HepG2 (cell line): Measurements from ENCODE around the gene F12. TPM values are rescaled to one million over a fixed set of nuclear protein-coding genes. Genes with fewer than 3 reads are reported as not detected.

Experiments
- CBX5 ChIP-seq: sonication (generic); formaldehyde crosslinking; IDR thresholded peaks from 2 replicates; pipeline ENCODE4 v1.4.0; 2020; ENCODE audit warnings: missing genetic modification reagents, borderline replicate concordance
- FOSL2 ChIP-seq: sonication (generic); formaldehyde crosslinking; IDR thresholded peaks from 2 replicates; pipeline ENCODE4 v1.4.0; 2020; ENCODE audit warnings: missing genetic modification reagents
- HDAC1 ChIP-seq: sonication (generic); formaldehyde crosslinking; IDR thresholded peaks from 2 replicates; pipeline ENCODE4 v1.5.1; 2020; ENCODE audit warnings: mild to moderate bottlenecking, missing genetic modification reagents
- REPIN1 ChIP-seq: sonication (generic); formaldehyde crosslinking; IDR thresholded peaks from 2 replicates; pipeline ENCODE4 v1.8.0; 2022; ENCODE audit warnings: missing genetic modification reagents, low read depth, mild to moderate bottlenecking, borderline replicate concordance
- RFX5 ChIP-seq: IDR thresholded peaks from 2 replicates; pipeline ENCODE4 v1.6.1; 2011; ENCODE audit warnings: low read depth, low read length, improper control_type of control experiment
- SRY ChIP-seq: sonication (generic); formaldehyde crosslinking; IDR thresholded peaks from 2 replicates; pipeline ENCODE4 v1.8.0; 2022; ENCODE audit warnings: mild to moderate bottlenecking, missing genetic modification reagents
- TAF1 ChIP-seq: sonication (generic); formaldehyde crosslinking; IDR thresholded peaks from 2 replicates; pipeline ENCODE4 v1.4.0; 2020; ENCODE audit warnings: missing genetic modification reagents
- TMF1 ChIP-seq: sonication (generic); formaldehyde crosslinking; IDR thresholded peaks from 2 replicates; pipeline ENCODE4 v1.8.1; 2022; ENCODE audit warnings: low read depth, missing genetic modification reagents
- ZBTB46 ChIP-seq: sonication (generic); formaldehyde crosslinking; IDR thresholded peaks from 2 replicates; pipeline ENCODE4 v1.4.0; 2020; ENCODE audit warnings: mild to moderate bottlenecking, missing genetic modification reagents, borderline replicate concordance
- ZBTB8A ChIP-seq: sonication (generic); formaldehyde crosslinking; IDR thresholded peaks from 2 replicates; pipeline ENCODE4 v1.4.0; 2020; ENCODE audit warnings: mild to moderate bottlenecking, low read depth, missing genetic modification reagents, borderline replicate concordance
- ZNF121 ChIP-seq: sonication (generic); formaldehyde crosslinking; IDR thresholded peaks from 2 replicates; pipeline ENCODE4 v1.5.0; 2020; ENCODE audit warnings: mild to moderate bottlenecking, missing genetic modification reagents
- ZNF260 ChIP-seq: sonication (generic); formaldehyde crosslinking; IDR thresholded peaks from 2 replicates; pipeline ENCODE4 v1.4.0; 2020; ENCODE audit warnings: missing genetic modification reagents, low read depth, mild to moderate bottlenecking, borderline replicate concordance
- ZNF33A ChIP-seq: sonication (generic); formaldehyde crosslinking; IDR thresholded peaks from 2 replicates; pipeline ENCODE4 v1.5.1; 2020; ENCODE audit warnings: missing genetic modification reagents, mild to moderate bottlenecking, moderate library complexity, borderline replicate concordance
- ZNF670 ChIP-seq: sonication (generic); formaldehyde crosslinking; IDR thresholded peaks from 2 replicates; pipeline ENCODE4 v1.8.0; 2022; ENCODE audit warnings: mild to moderate bottlenecking, missing genetic modification reagents, borderline replicate concordance
- ZSCAN30 ChIP-seq: sonication (generic); formaldehyde crosslinking; IDR thresholded peaks from 2 replicates; pipeline ENCODE4 v1.5.0; 2020; ENCODE audit warnings: mild to moderate bottlenecking, missing genetic modification reagents
- ZXDC ChIP-seq: sonication (generic); formaldehyde crosslinking; IDR thresholded peaks from 2 replicates; pipeline ENCODE4 v1.5.0; 2020; ENCODE audit warnings: mild to moderate bottlenecking, missing genetic modification reagents
- polyA plus RNA-seq, 8 experiments: library from polyadenylated mRNA; depleted of rRNA in 3 of 8; stranded (reverse) in 7 of 8; unstranded in 1 of 8; fragments of >200 nt; fragmentation: Illumina TruSeq in 4 of 8; extraction: Trizol in 4 of 8; gene quantifications; 2 replicates each; pipeline versions ENCODE4 v1.2.1 to v1.2.3, GENCODE V29; 2011 to 2016; ENCODE audit warnings: low read depth in 4 of 8, missing spikeins in 1 of 8, mixed read lengths in 1 of 8; ENCODE audit not compliant: insufficient read depth in 1 of 8
- total RNA-seq, 5 experiments: library from RNA; depleted of rRNA; stranded (reverse); fragments of >200 nt; fragmentation: Illumina TruSeq; extraction: Trizol; gene quantifications; 2 replicates each; pipeline ENCODE4 v1.2.3, GENCODE V29; 2016; ENCODE audit warnings: low read depth in 1 of 5
- TF ChIP-seq, protein P1 (sequence below): sonication (generic); formaldehyde crosslinking; IDR thresholded peaks from 2 replicates; pipeline ENCODE4 v1.4.0; 2020; ENCODE audit warnings: missing genetic modification reagents, borderline replicate concordance
- TF ChIP-seq, protein P2 (sequence below): sonication (generic); formaldehyde crosslinking; conservative IDR thresholded peaks from 2 replicates; pipeline ENCODE4 v1.4.0; 2020; ENCODE audit warnings: missing genetic modification reagents
- TF ChIP-seq, protein P3 (sequence below): sonication (generic); formaldehyde crosslinking; IDR thresholded peaks from 2 replicates; pipeline ENCODE4 v1.4.0; 2020; ENCODE audit warnings: mild to moderate bottlenecking, low read depth, missing genetic modification reagents

The F12 gene
- total and polyA plus RNA-seq, 2 of the 13 experiments (the other 11 are each of a cell fraction or from before 2014, with no cell fraction given), result 2.5 to 3.0 TPM

DNA sequence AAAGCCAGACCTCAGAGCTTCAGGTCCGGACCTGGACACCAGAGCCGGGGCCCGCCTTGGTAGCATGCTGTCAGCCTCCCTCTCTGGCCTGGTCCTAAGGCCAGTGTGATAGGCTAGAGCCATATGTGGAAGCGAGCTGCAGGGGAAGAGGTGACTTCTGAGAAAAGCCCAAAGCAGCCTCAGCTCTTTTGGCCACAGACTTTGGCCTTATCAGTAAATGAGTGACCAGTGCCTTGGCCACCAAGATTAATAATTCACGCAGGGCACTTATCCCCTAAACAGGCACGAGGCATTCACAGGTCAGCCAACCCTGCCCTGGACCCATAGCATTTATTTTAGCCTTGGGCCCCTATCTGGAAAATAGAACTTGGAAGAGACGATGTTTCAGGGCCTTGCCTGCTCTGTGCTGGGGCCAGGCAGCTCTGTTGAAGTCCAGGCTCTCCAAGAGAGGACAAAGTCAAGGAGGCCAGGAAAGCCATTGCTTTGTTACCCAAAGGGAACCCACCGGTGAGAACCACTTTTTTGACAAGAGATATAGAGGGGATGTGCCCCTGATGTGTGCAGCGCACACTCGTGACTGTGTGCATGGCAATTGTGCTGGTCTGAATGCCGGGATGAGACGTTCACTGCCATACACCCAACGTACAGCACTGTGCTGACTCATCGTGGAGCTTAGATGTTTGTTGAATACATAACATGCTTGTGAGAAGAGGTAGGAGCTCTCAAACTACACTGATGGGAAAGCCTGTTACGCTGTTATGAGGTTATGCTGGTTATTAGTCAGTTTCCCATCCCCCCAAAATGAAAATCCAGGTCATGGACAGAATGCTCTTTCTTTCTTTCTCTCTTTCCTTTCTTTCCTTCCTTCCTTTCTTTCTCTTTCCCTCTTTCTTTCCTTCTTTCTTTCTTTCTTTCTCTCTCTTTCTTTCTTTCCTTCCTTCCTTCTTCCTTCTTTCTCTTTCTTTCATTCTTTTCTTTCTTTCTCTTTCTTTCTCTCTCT is 30.2 kb downstream of the F12 start (continued):
- TF ChIP-seq SRY (CRISPR knock-in tag) (no peak; the same call in 1 of the 2 replicates), ZNF260 (CRISPR knock-in tag) (no peak), ZNF670 (CRISPR knock-in tag) (no peak; the same call in 1 of the 2 replicates), RFX5 (no peak), ZNF33A (CRISPR knock-in tag) (no peak), HDAC1 (CRISPR knock-in tag) (peak; percentile 61; the same call in 1 of the 2 replicates), ZBTB8A (CRISPR knock-in tag) (no peak), REPIN1 (peak; percentile 55; the same call in 1 of the 2 replicates), ZNF121 (no peak), FOSL2 (peak; percentile 95), TAF1 (CRISPR knock-in tag) (peak; percentile 96), CBX5 (CRISPR knock-in tag) (peak; percentile 46; the same call in 1 of the 2 replicates), ZSCAN30 (CRISPR knock-in tag) (no peak), TMF1 (CRISPR knock-in tag) (no peak), ZBTB46 (no peak), ZXDC (CRISPR knock-in tag) (no peak)
- TF ChIP-seq, protein P1, sequence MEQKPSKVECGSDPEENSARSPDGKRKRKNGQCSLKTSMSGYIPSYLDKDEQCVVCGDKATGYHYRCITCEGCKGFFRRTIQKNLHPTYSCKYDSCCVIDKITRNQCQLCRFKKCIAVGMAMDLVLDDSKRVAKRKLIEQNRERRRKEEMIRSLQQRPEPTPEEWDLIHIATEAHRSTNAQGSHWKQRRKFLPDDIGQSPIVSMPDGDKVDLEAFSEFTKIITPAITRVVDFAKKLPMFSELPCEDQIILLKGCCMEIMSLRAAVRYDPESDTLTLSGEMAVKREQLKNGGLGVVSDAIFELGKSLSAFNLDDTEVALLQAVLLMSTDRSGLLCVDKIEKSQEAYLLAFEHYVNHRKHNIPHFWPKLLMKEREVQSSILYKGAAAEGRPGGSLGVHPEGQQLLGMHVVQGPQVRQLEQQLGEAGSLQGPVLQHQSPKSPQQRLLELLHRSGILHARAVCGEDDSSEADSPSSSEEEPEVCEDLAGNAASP (CRISPR knock-in tag), result no peak
- TF ChIP-seq, protein P2, sequence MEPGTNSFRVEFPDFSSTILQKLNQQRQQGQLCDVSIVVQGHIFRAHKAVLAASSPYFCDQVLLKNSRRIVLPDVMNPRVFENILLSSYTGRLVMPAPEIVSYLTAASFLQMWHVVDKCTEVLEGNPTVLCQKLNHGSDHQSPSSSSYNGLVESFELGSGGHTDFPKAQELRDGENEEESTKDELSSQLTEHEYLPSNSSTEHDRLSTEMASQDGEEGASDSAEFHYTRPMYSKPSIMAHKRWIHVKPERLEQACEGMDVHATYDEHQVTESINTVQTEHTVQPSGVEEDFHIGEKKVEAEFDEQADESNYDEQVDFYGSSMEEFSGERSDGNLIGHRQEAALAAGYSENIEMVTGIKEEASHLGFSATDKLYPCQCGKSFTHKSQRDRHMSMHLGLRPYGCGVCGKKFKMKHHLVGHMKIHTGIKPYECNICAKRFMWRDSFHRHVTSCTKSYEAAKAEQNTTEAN (CRISPR knock-in tag), result peak; percentile 76; the same call in 1 of the 2 replicates
- TF ChIP-seq, protein P3, sequence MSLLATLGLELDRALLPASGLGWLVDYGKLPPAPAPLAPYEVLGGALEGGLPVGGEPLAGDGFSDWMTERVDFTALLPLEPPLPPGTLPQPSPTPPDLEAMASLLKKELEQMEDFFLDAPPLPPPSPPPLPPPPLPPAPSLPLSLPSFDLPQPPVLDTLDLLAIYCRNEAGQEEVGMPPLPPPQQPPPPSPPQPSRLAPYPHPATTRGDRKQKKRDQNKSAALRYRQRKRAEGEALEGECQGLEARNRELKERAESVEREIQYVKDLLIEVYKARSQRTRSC, result no peak
